H1 (cell line): ENCODE measurements around the gene RRBP1. TPM values are rescaled to one million over a fixed set of nuclear protein-coding genes. Genes with fewer than 3 reads are reported as not detected.

Experiments
- CTCF ChIA-PET: fragments of 300-600 bp; sonication (Branson Sonifier 250); formaldehyde crosslinking; loops from one replicate; lab custom pipeline; 2021; ENCODE audit not compliant: partially characterized antibody; lab: Charles Lee
- POLR2A ChIA-PET: fragments of 300-600 bp; sonication (Branson Sonifier 250); formaldehyde crosslinking; loops from one replicate; lab custom pipeline; 2021; ENCODE audit warnings: inconsistent platforms; ENCODE audit not compliant: partially characterized antibody; lab: Charles Lee
- DNase-seq, 2 experiments: peaks; one replicate each; pipeline versions ENCODE4 v3.0.0 to v3.0.0-alpha.2; 2010 to 2022; ENCODE audit warnings: low spot score in 2 of 2, low read depth in 1 of 2, mixed read lengths in 1 of 2
- FAIRE-seq: peaks from 2 replicates; lab custom pipeline; 2011; peaks lifted over from hg19 to GRCh38; lab: Jason Lieb, UNC
- H2AFZ ChIP-seq: 2 replicates; pipeline ENCODE4 v1.8.1; 2012; ENCODE audit warnings: low read length, inconsistent platforms
- H2AK5ac ChIP-seq: 2 replicates; pipeline ENCODE4 v1.6.1; 2013; ENCODE audit warnings: low read depth, low read length
- H2BK120ac ChIP-seq: replicated peaks from 2 replicates; pipeline ENCODE3; 2013; ENCODE audit warnings: low read depth, low read length, inconsistent platforms
- H2BK12ac ChIP-seq: 2 replicates; pipeline ENCODE4 v1.6.1; 2013; ENCODE audit warnings: low read depth, low read length
- H2BK15ac ChIP-seq: 2 replicates; pipeline ENCODE4 v1.6.1; 2013; ENCODE audit warnings: low read length
- H2BK20ac ChIP-seq: 2 replicates; pipeline ENCODE4 v1.6.1; 2013; ENCODE audit warnings: low read length
- H2BK5ac ChIP-seq: 2 replicates; pipeline ENCODE4 v1.6.1; 2013; ENCODE audit warnings: low read depth, low read length
- H3K14ac ChIP-seq: 2 replicates; pipeline ENCODE4 v1.6.1; 2013; ENCODE audit warnings: inconsistent platforms; ENCODE audit not compliant: insufficient read length
- H3K18ac ChIP-seq: 2 replicates; pipeline ENCODE4 v1.6.1; 2013; ENCODE audit warnings: low read length; ENCODE audit errors: extremely low read depth
- H3K23ac ChIP-seq: 2 replicates; pipeline ENCODE4 v1.6.1; 2013; ENCODE audit warnings: inconsistent platforms; ENCODE audit not compliant: insufficient read length
- H3K23me2 ChIP-seq: 2 replicates; pipeline ENCODE4 v1.6.1; 2013; ENCODE audit warnings: low read depth, low read length
- H3K27ac ChIP-seq: 2 replicates; pipeline ENCODE4 v1.6.1; 2011; ENCODE audit warnings: low read depth, low read length, inconsistent platforms
- H3K27me3 ChIP-seq, 4 experiments: replicated peaks in 1 of 4; 1 replicate in 1 of 4; 2 replicates in 3 of 4; pipeline versions ENCODE4 v1.6.1 to v1.8.1; 2011 to 2013; ENCODE audit warnings: low read length in 3 of 4, mild to moderate bottlenecking in 3 of 4, inconsistent platforms in 2 of 4, mixed read lengths in 2 of 4, moderate library complexity in 1 of 4; ENCODE audit not compliant: control insufficient read depth in 3 of 4, insufficient read depth in 3 of 4; ENCODE audit errors: extremely low read depth in 1 of 4
- H3K36me3 ChIP-seq, 4 experiments: 2 replicates each; pipeline versions ENCODE4 v1.6.1 to v1.8.1; 2011 to 2013; ENCODE audit warnings: mild to moderate bottlenecking in 4 of 4, low read length in 3 of 4, moderate library complexity in 2 of 4, control low read depth in 1 of 4, inconsistent platforms in 1 of 4; ENCODE audit not compliant: insufficient read depth in 4 of 4, control insufficient read depth in 2 of 4
- H3K4ac ChIP-seq: replicated peaks from 2 replicates; pipeline ENCODE3; 2013; ENCODE audit warnings: low read length, low read depth, mixed read lengths, inconsistent platforms; ENCODE audit not compliant: insufficient read length
- H3K4me1 ChIP-seq, 4 experiments: replicated peaks in 1 of 4; 1 replicate in 1 of 4; 2 replicates in 3 of 4; pipeline versions ENCODE4 v1.6.1 to v1.8.1; 2011 to 2013; ENCODE audit warnings: low read length in 3 of 4, inconsistent platforms in 2 of 4, mixed read lengths in 1 of 4; ENCODE audit not compliant: insufficient read depth in 4 of 4, control insufficient read depth in 3 of 4
- H3K4me2 ChIP-seq, 2 experiments: 2 replicates each; pipeline versions ENCODE4 v1.6.1 to v1.8.1; 2011 to 2013; ENCODE audit warnings: low read depth in 2 of 2, low read length in 2 of 2, control low read depth in 1 of 2, inconsistent platforms in 1 of 2, mild to moderate bottlenecking in 1 of 2; ENCODE audit not compliant: insufficient read depth in 1 of 2
- H3K4me3 ChIP-seq, 4 experiments: fragments of 200-600, 300-600 bp in 1 of 4; sonication (generic), shearing (Covaris generic), sonication (Bioruptor Twin) in 1 of 4; 2 replicates each; pipeline versions ENCODE4 v1.5.1 to v1.8.1; 2011 to 2016; ENCODE audit warnings: low read length in 4 of 4, low read depth in 3 of 4, control low read depth in 2 of 4, inconsistent platforms in 2 of 4, mild to moderate bottlenecking in 2 of 4, mixed read lengths in 1 of 4, moderate library complexity in 1 of 4; ENCODE audit not compliant: insufficient read depth in 2 of 4; ENCODE audit errors: extremely low read depth in 1 of 4
- H3K56ac ChIP-seq: replicated peaks from 2 replicates; pipeline ENCODE3; 2013; ENCODE audit warnings: low read depth, mild to moderate bottlenecking, mixed read lengths, low read length, inconsistent platforms; ENCODE audit not compliant: insufficient read length
- H3K79me1 ChIP-seq: 2 replicates; pipeline ENCODE4 v1.6.1; 2013; ENCODE audit warnings: low read depth, low read length, control low read depth
- H3K79me2 ChIP-seq, 2 experiments: 2 replicates each; pipeline versions ENCODE4 v1.6.1 to v1.8.1; 2012 to 2013; ENCODE audit warnings: low read length in 2 of 2, mild to moderate bottlenecking in 2 of 2, inconsistent platforms in 1 of 2; ENCODE audit not compliant: insufficient read depth in 2 of 2, control insufficient read depth in 1 of 2
- H3K9ac ChIP-seq, 4 experiments: replicated peaks in 1 of 4; 1 replicate in 1 of 4; 2 replicates in 3 of 4; pipeline versions ENCODE4 v1.6.1 to v1.8.1; 2011 to 2013; ENCODE audit warnings: low read depth in 3 of 4, low read length in 3 of 4, control low read depth in 2 of 4, mild to moderate bottlenecking in 2 of 4, moderate library complexity in 2 of 4, inconsistent platforms in 1 of 4; ENCODE audit errors: extremely low read depth in 1 of 4
- H3K9me3 ChIP-seq, 2 experiments: 2 replicates each; pipeline versions ENCODE4 v1.6.1 to v1.8.1; 2012 to 2013; ENCODE audit warnings: mild to moderate bottlenecking in 2 of 2, moderate library complexity in 2 of 2, control low read depth in 1 of 2, inconsistent platforms in 1 of 2, low read depth in 1 of 2, low read length in 1 of 2, mixed read lengths in 1 of 2; ENCODE audit not compliant: insufficient read depth in 2 of 2
- H4K20me1 ChIP-seq, 2 experiments: replicated peaks in 1 of 2; 2 replicates each; pipeline versions ENCODE3 to v1.8.1; 2011 to 2013; ENCODE audit warnings: inconsistent platforms in 2 of 2, low read length in 2 of 2, mild to moderate bottlenecking in 1 of 2; ENCODE audit not compliant: insufficient read depth in 2 of 2, control insufficient read depth in 1 of 2
- H4K5ac ChIP-seq: 2 replicates; pipeline ENCODE4 v1.6.1; 2013; ENCODE audit warnings: low read length, low read depth, mixed read lengths, inconsistent platforms; ENCODE audit not compliant: insufficient read length
- H4K8ac ChIP-seq: 2 replicates; pipeline ENCODE4 v1.8.0; 2013; ENCODE audit warnings: mild to moderate bottlenecking, moderate library complexity, low read length, inconsistent platforms; ENCODE audit not compliant: insufficient read depth; ENCODE audit errors: extremely low read depth
- H4K91ac ChIP-seq: replicated peaks from 2 replicates; pipeline ENCODE3; 2013; ENCODE audit warnings: low read length, mixed read lengths, inconsistent platforms; ENCODE audit not compliant: insufficient read length
- CREB1 ChIP-seq: IDR thresholded peaks from 2 replicates; pipeline ENCODE4 v1.6.1; 2012; ENCODE audit warnings: inconsistent platforms
- EGR1 ChIP-seq: IDR thresholded peaks from 2 replicates; pipeline ENCODE4 v1.6.1; 2011; ENCODE audit warnings: low read depth, low read length, borderline replicate concordance
- EP300 ChIP-seq, 2 experiments: IDR thresholded peaks; 1 replicate in 1 of 2; 2 replicates in 1 of 2; pipeline ENCODE4 v1.6.1; 2011 to 2012; ENCODE audit warnings: low read depth in 2 of 2, low read length in 2 of 2, mild to moderate bottlenecking in 2 of 2, borderline replicate concordance in 1 of 2, inconsistent platforms in 1 of 2, moderate library complexity in 1 of 2
- KDM1A ChIP-seq: fragments of 200-600, 300-600 bp; sonication (generic); IDR thresholded peaks from 2 replicates; pipeline ENCODE4 v1.7.1; 2016; ENCODE audit warnings: mild to moderate bottlenecking, low read length, borderline replicate concordance
- NANOG ChIP-seq: IDR thresholded peaks from 2 replicates; pipeline ENCODE4 v1.6.1; 2011; ENCODE audit warnings: low read length, low read depth, mild to moderate bottlenecking, inconsistent platforms; ENCODE audit not compliant: insufficient read depth, poor library complexity, severe bottlenecking
- POU5F1 ChIP-seq: IDR thresholded peaks from 2 replicates; pipeline ENCODE4 v1.6.1; 2011; ENCODE audit warnings: low read depth, mild to moderate bottlenecking, low read length, moderate library complexity
- RFX5 ChIP-seq: IDR thresholded peaks from 2 replicates; pipeline ENCODE4 v1.6.1; 2011; ENCODE audit warnings: low read depth, low read length, improper control_type of control experiment, borderline replicate concordance
- SP1 ChIP-seq: IDR thresholded peaks from 2 replicates; pipeline ENCODE4 v1.6.1; 2011; ENCODE audit warnings: low read depth, low read length
- SP4 ChIP-seq: IDR thresholded peaks from 2 replicates; pipeline ENCODE4 v1.6.1; 2012; ENCODE audit warnings: low read length, inconsistent platforms
- YY1 ChIP-seq: IDR thresholded peaks from 2 replicates; pipeline ENCODE4 v1.6.1; 2011; ENCODE audit warnings: low read depth, mild to moderate bottlenecking, low read length
- WGBS, 2 experiments: shearing (Covaris generic) in 1 of 2; methylation state at CpG; one replicate each; pipeline versions ENCODE4 v1.1.6 to v1.1.7; 2013 to 2015; ENCODE audit warnings: low lambda C conversion rate in 2 of 2, mixed read lengths in 2 of 2, inconsistent platforms in 1 of 2, low coverage in 1 of 2, missing lambda C conversion rate in 1 of 2; ENCODE audit not compliant: insufficient replicate concordance in 2 of 2, insufficient coverage in 1 of 2, insufficient read length in 1 of 2; ENCODE audit errors: extremely low coverage in 1 of 2, missing lambda C conversion rate in 1 of 2; 5-methylcytosine and 5-hydroxymethylcytosine counted together
- polyA plus RNA-seq, 7 experiments: library from polyadenylated mRNA; depleted of rRNA in 3 of 7; stranded (reverse) in 5 of 7; unstranded in 2 of 7; fragments of >200 nt in 5 of 7; fragments of 200-250 nt in 2 of 7; gene quantifications; 1 replicate in 5 of 7; 2 replicates in 1 of 7; 4 replicates in 1 of 7; pipeline versions ENCODE4 v1.2.1 to v1.2.3, GENCODE V29; 2011 to 2013; ENCODE audit warnings: missing spikeins in 2 of 7, mixed read lengths in 2 of 7
- total RNA-seq: library from RNA; stranded (reverse); fragmentation: NEBNext Ultra II Directional; extraction: Animal tissue kit (Norgen Biotek cat#: 25700); gene quantifications from 2 replicates; pipeline ENCODE4 v1.2.1, GENCODE V29; 2021
- TF ChIP-seq, protein P1 (sequence below): IDR thresholded peaks from 2 replicates; pipeline ENCODE4 v1.6.1; 2012; ENCODE audit warnings: low read length, inconsistent platforms

RRBP1 gene
- total and polyA plus RNA-seq, 2 of the 8 experiments (the other 6 are each of a cell fraction or from before 2014, with no cell fraction given): 15.9 to 157 TPM

DNA sequence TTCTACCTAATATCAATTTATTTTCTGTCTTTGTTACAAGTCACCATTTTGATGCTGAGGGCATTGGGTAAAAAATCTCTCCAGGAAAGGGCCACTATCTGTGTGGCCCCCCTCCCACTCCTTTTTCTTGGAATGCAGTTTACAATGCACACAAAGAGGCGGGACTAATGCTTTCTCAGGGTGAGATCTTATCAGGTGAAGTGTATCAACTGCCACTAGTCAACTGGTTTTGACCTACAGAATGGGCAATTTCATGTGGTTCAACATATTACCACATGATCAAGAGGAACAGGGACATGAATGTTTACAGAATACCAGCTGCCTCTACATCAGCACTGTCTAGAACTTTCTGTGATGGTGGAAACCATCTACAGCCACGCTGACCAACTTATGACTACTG, 3.7 kb downstream of the RRBP1 start:
- no peak overlapping the region for H2BK15ac ChIP-seq
- no peak overlapping the region; a peak in 1 of 7 replicates for H3K9ac ChIP-seq
- no peak overlapping the region for H3K27ac ChIP-seq
- H3K27me3 ChIP-seq: no peaks in the 10 kb centered on the region
- H3K4me1 ChIP-seq: peaks cover 6 to 12% (median 9%) of the 10 kb centered on the region in 4 experiments; a peak in 6 of 7 replicates
- no peak overlapping the region for H3K56ac ChIP-seq
- DNase-seq: no peak
- no peak overlapping the region for H3K4me3 ChIP-seq
- H3K4ac ChIP-seq: no peak overlapping the region
- peaks cover 10% of the 10 kb centered on the region; the same call in 1 of the 2 replicates for H3K23me2 ChIP-seq
- H4K8ac ChIP-seq: no peak overlapping the region
- peaks cover 27 to 73% of the 10 kb centered on the region in 2 experiments for H3K79me2 ChIP-seq
- peaks cover 8 to 27% of the 10 kb centered on the region in 2 experiments for H4K20me1 ChIP-seq
- H3K79me1 ChIP-seq: peaks cover 25% of the 10 kb centered on the region
- peaks cover 0 to 8% (median 1%) of the 10 kb centered on the region in 4 experiments; a peak in 3 of 8 replicates for H3K36me3 ChIP-seq
- no peak overlapping the region for H4K5ac ChIP-seq
- no peak overlapping the region for H2BK12ac ChIP-seq
- H2BK20ac ChIP-seq: no peak overlapping the region
- H4K91ac ChIP-seq: no peak overlapping the region
- POLR2A ChIA-PET: interaction anchor here (1.6 kb wide), 1 partner anchor 10 kb away, joined by 4 read pairs; no protein-coding TSS in a partner anchor
- no peak overlapping the region for H2BK120ac ChIP-seq
- H2AFZ ChIP-seq: no peak overlapping the region
- no peak overlapping the region for H3K18ac ChIP-seq
- no peak overlapping the region for H3K14ac ChIP-seq
- 90% methylated on average over 2 of the region's 2 CpGs; no CpG with 5 or more reads in 1 of the 2 experiments for WGBS, 2 experiments
- CTCF ChIA-PET: interaction anchor here (0.9 to 2.7 kb wide), 2 partner anchors 11 to 220 kb away, joined by 3 to 11 read pairs; no protein-coding TSS in a partner anchor
- H3K4me2 ChIP-seq: no peak overlapping the region
- H3K9me3 ChIP-seq: no peaks in the 10 kb centered on the region
- no peak overlapping the region; the same call in 1 of the 2 replicates for H2AK5ac ChIP-seq
- H3K23ac ChIP-seq: no peak overlapping the region
- H2BK5ac ChIP-seq: no peak overlapping the region
- no peak for FAIRE-seq
- TF ChIP-seq POU5F1: no peak
- no peak for TF ChIP-seq RFX5
- TF ChIP-seq SP1: no peak
- TF ChIP-seq EGR1: no peak
- TF ChIP-seq, protein P1, sequence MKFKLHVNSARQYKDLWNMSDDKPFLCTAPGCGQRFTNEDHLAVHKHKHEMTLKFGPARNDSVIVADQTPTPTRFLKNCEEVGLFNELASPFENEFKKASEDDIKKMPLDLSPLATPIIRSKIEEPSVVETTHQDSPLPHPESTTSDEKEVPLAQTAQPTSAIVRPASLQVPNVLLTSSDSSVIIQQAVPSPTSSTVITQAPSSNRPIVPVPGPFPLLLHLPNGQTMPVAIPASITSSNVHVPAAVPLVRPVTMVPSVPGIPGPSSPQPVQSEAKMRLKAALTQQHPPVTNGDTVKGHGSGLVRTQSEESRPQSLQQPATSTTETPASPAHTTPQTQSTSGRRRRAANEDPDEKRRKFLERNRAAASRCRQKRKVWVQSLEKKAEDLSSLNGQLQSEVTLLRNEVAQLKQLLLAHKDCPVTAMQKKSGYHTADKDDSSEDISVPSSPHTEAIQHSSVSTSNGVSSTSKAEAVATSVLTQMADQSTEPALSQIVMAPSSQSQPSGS: no peak
- no peak for TF ChIP-seq YY1
- TF ChIP-seq CREB1: no peak
- TF ChIP-seq NANOG: no peak
- TF ChIP-seq EP300 (IDR thresholded peaks at IDR 0.05; ENCODE audit: borderline replicate concordance in 1 of 2, low read depth in 2 of 2, low read length in 2 of 2): no peak
- TF ChIP-seq SP4: no peak
- TF ChIP-seq KDM1A: no peak
